ENCODE data around the gene EPHA4.

GRCh38 chr2:221572821-221573429 lies 821 bp upstream of the EPHA4 start:
- TF ChIP-seq, protein P1, sequence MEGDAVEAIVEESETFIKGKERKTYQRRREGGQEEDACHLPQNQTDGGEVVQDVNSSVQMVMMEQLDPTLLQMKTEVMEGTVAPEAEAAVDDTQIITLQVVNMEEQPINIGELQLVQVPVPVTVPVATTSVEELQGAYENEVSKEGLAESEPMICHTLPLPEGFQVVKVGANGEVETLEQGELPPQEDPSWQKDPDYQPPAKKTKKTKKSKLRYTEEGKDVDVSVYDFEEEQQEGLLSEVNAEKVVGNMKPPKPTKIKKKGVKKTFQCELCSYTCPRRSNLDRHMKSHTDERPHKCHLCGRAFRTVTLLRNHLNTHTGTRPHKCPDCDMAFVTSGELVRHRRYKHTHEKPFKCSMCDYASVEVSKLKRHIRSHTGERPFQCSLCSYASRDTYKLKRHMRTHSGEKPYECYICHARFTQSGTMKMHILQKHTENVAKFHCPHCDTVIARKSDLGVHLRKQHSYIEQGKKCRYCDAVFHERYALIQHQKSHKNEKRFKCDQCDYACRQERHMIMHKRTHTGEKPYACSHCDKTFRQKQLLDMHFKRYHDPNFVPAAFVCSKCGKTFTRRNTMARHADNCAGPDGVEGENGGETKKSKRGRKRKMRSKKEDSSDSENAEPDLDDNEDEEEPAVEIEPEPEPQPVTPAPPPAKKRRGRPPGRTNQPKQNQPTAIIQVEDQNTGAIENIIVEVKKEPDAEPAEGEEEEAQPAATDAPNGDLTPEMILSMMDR (IDR thresholded peaks at IDR 0.05) = no peak
- no peak for TF ChIP-seq POLR2A (IDR thresholded peaks at IDR 0.05)

Data from thyroid gland (tissue), 4 donors.